Karpas-422 (cell line): ENCODE data around the gene TPGS2. TPM values are rescaled to one million over a fixed set of nuclear protein-coding genes. Genes with fewer than 3 reads are reported as not detected.
A peak's percentile ranks its signal among the peaks of the same experiment; 100 is the strongest.

Experiments
- DNase-seq: peaks from one replicate; pipeline ENCODE4 v3.0.0-alpha.2; 2015
- H2AFZ ChIP-seq: fragments of 200-600 bp; sonication (generic); 2 replicates; pipeline ENCODE4 v1.6.1; 2014; ENCODE audit warnings: antibody characterized with exemption, low read length, mixed read lengths
- H3K27ac ChIP-seq: fragments of 200-600 bp; sonication (generic); 2 replicates; pipeline ENCODE4 v1.5.1; 2014; ENCODE audit warnings: mild to moderate bottlenecking, low read length, moderate library complexity
- H3K27me3 ChIP-seq: fragments of 200-600 bp; sonication (generic); 2 replicates; pipeline ENCODE4 v1.6.1; 2014; ENCODE audit warnings: low read length, mixed read lengths
- H3K36me3 ChIP-seq: fragments of 200-600 bp; sonication (generic); 2 replicates; pipeline ENCODE4 v1.6.1; 2014; ENCODE audit warnings: low read length, mixed read lengths; ENCODE audit not compliant: insufficient read depth
- H3K4me1 ChIP-seq: fragments of 200-600 bp; sonication (generic); 2 replicates; pipeline ENCODE4 v1.6.1; 2014; ENCODE audit warnings: mild to moderate bottlenecking, low read length, mixed read lengths
- H3K4me2 ChIP-seq: fragments of 200-600 bp; sonication (generic); 2 replicates; pipeline ENCODE4 v1.6.1; 2014; ENCODE audit warnings: low read length, low read depth, mild to moderate bottlenecking; ENCODE audit not compliant: poor library complexity, severe bottlenecking
- H3K4me3 ChIP-seq: fragments of 200-600 bp; sonication (generic); 2 replicates; pipeline ENCODE4 v1.5.1; 2014; ENCODE audit warnings: mild to moderate bottlenecking, antibody characterized with exemption, low read length, mixed read lengths
- H3K79me2 ChIP-seq: fragments of 200-600 bp; sonication (generic); 2 replicates; pipeline ENCODE4 v1.6.1; 2014; ENCODE audit warnings: mild to moderate bottlenecking, low read length, mixed read lengths
- H3K9ac ChIP-seq: fragments of 200-600 bp; sonication (generic); 2 replicates; pipeline ENCODE4 v1.6.0; 2014; ENCODE audit warnings: low read length
- H3K9me2 ChIP-seq: fragments of 200-600 bp; sonication (generic), shearing (Covaris generic); replicated peaks from 2 replicates; pipeline ENCODE4 v1.6.0; 2014; ENCODE audit warnings: mild to moderate bottlenecking, low read length, moderate library complexity; ENCODE audit not compliant: insufficient read depth
- H3K9me3 ChIP-seq: fragments of 300-700, 200-600 bp; sonication (generic); 2 replicates; pipeline ENCODE4 v1.6.1; 2014; ENCODE audit warnings: low read length, mixed read lengths
- H4K20me1 ChIP-seq: fragments of 200-600 bp; sonication (generic); 2 replicates; pipeline ENCODE4 v1.6.1; 2014; ENCODE audit warnings: mild to moderate bottlenecking, antibody characterized with exemption, low read length, low read depth; ENCODE audit not compliant: insufficient read depth
- total RNA-seq: library from RNA; depleted of rRNA; stranded (reverse); fragments of >200 nt; shearing (Covaris generic); gene quantifications from 2 replicates; pipeline ENCODE4 v1.2.3, GENCODE V29; 2014; ENCODE audit warnings: low replicate concordance

TPGS2 gene
- total RNA-seq, 1 experiment from 2014 or later, result 160 TPM

DNA sequence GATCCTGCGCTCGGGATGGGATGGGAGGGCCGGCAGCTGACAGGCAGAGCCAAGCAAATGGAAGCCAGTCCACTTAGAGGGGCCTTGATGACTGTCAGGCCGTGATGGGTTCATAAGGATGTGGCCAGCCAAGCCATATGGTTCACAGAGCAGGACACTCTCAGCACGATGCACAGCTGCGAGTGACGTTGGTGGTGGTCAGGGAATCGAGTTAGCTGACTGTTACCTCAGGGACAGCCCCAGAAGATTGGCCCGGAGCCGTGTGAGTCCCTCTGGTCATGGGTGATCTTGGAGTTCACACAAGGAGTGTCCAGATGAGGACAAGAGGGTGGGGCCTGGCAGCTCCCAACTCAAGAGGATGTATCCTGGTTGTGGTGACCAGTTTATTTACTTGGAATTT, 70.2 kb downstream of the TPGS2 start:
- Histone ChIP-seq H2AFZ (no peak overlapping the region), H3K27ac (no peak overlapping the region), H3K4me2 (no peak overlapping the region), H3K79me2 (no peaks in the 10 kb centered on the region), H3K4me3 (no peak overlapping the region), H3K4me1 (peaks cover 23% of the 10 kb centered on the region), H3K9me3 (no peaks in the 10 kb centered on the region), H4K20me1 (no peaks in the 10 kb centered on the region), H3K9me2 (no peaks in the 10 kb centered on the region), H3K36me3 (no peaks in the 10 kb centered on the region), H3K27me3 (no peaks in the 10 kb centered on the region), H3K9ac (no peak overlapping the region)
- no peak for DNase-seq

GRCh38 chr18:36757991-36758390, 70.8 kb downstream of the TPGS2 start:
- H3K4me3 ChIP-seq, result no peak overlapping the region
- H2AFZ ChIP-seq, result no peak overlapping the region
- no peaks in the 10 kb centered on the region for H3K9me2 ChIP-seq
- no peaks in the 10 kb centered on the region for H4K20me1 ChIP-seq
- no peaks in the 10 kb centered on the region for H3K27me3 ChIP-seq
- no peaks in the 10 kb centered on the region for H3K36me3 ChIP-seq
- no peak overlapping the region for H3K27ac ChIP-seq
- H3K4me2 ChIP-seq, result no peak overlapping the region
- peaks cover 30% of the 10 kb centered on the region for H3K4me1 ChIP-seq
- DNase-seq, result no peak
- H3K9me3 ChIP-seq, result no peaks in the 10 kb centered on the region
- H3K9ac ChIP-seq, result no peak overlapping the region
- H3K79me2 ChIP-seq, result no peaks in the 10 kb centered on the region

- no peak overlapping the region for H3K4me3 ChIP-seq
- no peaks in the 10 kb centered on the region for H3K9me3 ChIP-seq
- no peaks in the 10 kb centered on the region for H4K20me1 ChIP-seq
- H3K27ac ChIP-seq, result no peak overlapping the region
- H3K9me2 ChIP-seq, result no peaks in the 10 kb centered on the region
- H3K4me2 ChIP-seq, result no peak overlapping the region
- no peak overlapping the region for H2AFZ ChIP-seq
- H3K27me3 ChIP-seq, result no peaks in the 10 kb centered on the region
- H3K36me3 ChIP-seq, result no peaks in the 10 kb centered on the region; the same call in 1 of the 2 replicates
- H3K9ac ChIP-seq, result no peak overlapping the region
- H3K79me2 ChIP-seq, result no peaks in the 10 kb centered on the region
- DNase-seq, result peak; percentile 76
- peaks cover 30% of the 10 kb centered on the region for H3K4me1 ChIP-seq
Measured at GRCh38 chr18:36757081-36757480, 71.7 kb downstream of the TPGS2 start.

DNA sequence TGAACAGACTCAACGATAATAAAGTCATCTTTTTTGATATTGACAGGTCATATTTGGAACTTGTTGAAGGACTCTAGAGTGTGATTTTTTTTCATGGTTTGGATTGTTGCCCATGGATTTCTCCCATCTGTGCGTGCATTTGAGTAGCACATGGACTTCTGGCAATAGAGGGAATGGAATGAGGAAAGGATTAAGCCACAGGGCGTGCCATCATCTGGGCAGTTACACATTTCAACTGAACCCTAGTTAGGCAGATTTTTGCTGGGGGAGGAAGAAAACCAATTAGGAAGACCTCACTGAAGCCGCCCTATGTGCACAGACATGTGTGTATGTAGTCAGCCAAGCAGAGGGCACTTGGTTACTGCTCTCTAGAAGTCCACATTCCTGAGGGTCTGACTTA, 72.6 kb downstream of the TPGS2 start:
- no peak overlapping the region for H3K9ac ChIP-seq
- no peaks in the 10 kb centered on the region for H3K9me2 ChIP-seq
- H3K27ac ChIP-seq, result peak overlapping the region; percentile 27; the same call in 1 of the 2 replicates
- H3K79me2 ChIP-seq, result no peaks in the 10 kb centered on the region
- H3K36me3 ChIP-seq, result no peaks in the 10 kb centered on the region; the same call in 1 of the 2 replicates
- DNase-seq, result no peak
- H3K4me3 ChIP-seq, result no peak overlapping the region
- no peaks in the 10 kb centered on the region for H4K20me1 ChIP-seq
- H3K27me3 ChIP-seq, result no peaks in the 10 kb centered on the region
- no peak overlapping the region for H3K4me2 ChIP-seq
- H3K4me1 ChIP-seq, result peaks cover 30% of the 10 kb centered on the region
- H2AFZ ChIP-seq, result no peak overlapping the region
- no peaks in the 10 kb centered on the region for H3K9me3 ChIP-seq

GRCh38 chr18:36752929-36753865, 75.6 kb downstream of the TPGS2 start:
- 0 out of 2 replicates have a peak overlapping the region, but pooled peaks have one; percentile 17 for H2AFZ ChIP-seq
- DNase-seq, result no peak
- H3K9me2 ChIP-seq, result no peaks in the 10 kb centered on the region
- peak overlapping the region; percentile 40; the same call in 1 of the 2 replicates for H3K27ac ChIP-seq
- no peak overlapping the region for H3K4me3 ChIP-seq
- no peaks in the 10 kb centered on the region for H4K20me1 ChIP-seq
- no peaks in the 10 kb centered on the region for H3K79me2 ChIP-seq
- H3K9me3 ChIP-seq, result no peaks in the 10 kb centered on the region
- H3K4me1 ChIP-seq, result peaks cover 14% of the 10 kb centered on the region
- H3K36me3 ChIP-seq, result peaks cover 9% of the 10 kb centered on the region; the same call in 1 of the 2 replicates
- no peaks in the 10 kb centered on the region for H3K27me3 ChIP-seq
- no peak overlapping the region for H3K4me2 ChIP-seq
- H3K9ac ChIP-seq, result no peak overlapping the region

- no peak overlapping the region for H3K4me2 ChIP-seq
- H3K4me3 ChIP-seq, result no peak overlapping the region
- peaks cover 19% of the 10 kb centered on the region for H3K4me1 ChIP-seq
- no peak overlapping the region for H3K9ac ChIP-seq
- H3K79me2 ChIP-seq, result no peaks in the 10 kb centered on the region
- peak overlapping the region; percentile 36 for H3K27ac ChIP-seq
- DNase-seq, result no peak
- H2AFZ ChIP-seq, result no peak overlapping the region
- no peaks in the 10 kb centered on the region for H3K27me3 ChIP-seq
- H4K20me1 ChIP-seq, result no peaks in the 10 kb centered on the region
- H3K36me3 ChIP-seq, result peaks cover 9% of the 10 kb centered on the region; the same call in 1 of the 2 replicates
- H3K9me3 ChIP-seq, result no peaks in the 10 kb centered on the region
- no peaks in the 10 kb centered on the region for H3K9me2 ChIP-seq
Measured at GRCh38 chr18:36745219-36745975, 83.4 kb downstream of the TPGS2 start.

DNA sequence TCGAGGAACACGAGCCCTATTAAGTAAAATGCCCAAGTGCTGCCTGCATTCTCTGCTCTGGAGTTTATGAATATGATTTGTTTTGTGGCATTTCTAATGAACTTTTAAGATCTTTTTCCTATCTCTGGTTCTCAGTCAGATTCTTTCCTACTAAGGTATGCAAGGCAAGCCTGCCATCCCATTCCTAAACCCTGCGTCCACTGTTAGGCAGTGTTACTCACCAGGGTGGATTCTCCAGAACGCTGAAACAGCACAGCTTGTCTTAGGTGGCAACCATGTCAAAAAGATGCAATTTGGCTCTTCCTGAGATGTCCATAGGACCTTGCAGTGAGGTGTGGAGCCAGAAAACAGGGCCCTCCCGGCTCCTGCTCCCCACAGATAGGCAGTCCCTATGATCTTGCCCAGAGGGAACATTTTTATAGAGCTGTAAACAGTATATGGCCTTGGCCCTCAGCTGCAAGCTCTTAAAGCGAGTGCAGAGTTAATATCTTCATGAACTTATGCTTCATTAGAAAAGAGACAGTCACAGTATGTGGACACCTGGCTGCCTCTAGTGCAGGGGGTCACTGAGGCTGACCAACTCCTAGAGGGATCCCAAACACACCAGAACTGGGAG, 84.4 kb downstream of the TPGS2 start:
- Histone ChIP-seq H4K20me1 (no peaks in the 10 kb centered on the region), H3K9me2 (no peaks in the 10 kb centered on the region), H3K4me3 (no peak overlapping the region), H3K27ac (no peak overlapping the region), H3K4me2 (no peak overlapping the region), H3K36me3 (peaks cover 9% of the 10 kb centered on the region; the same call in 1 of the 2 replicates), H2AFZ (no peak overlapping the region), H3K27me3 (no peaks in the 10 kb centered on the region), H3K79me2 (no peaks in the 10 kb centered on the region), H3K9ac (no peak overlapping the region), H3K4me1 (peaks cover 19% of the 10 kb centered on the region), H3K9me3 (no peaks in the 10 kb centered on the region)
- no peak for DNase-seq
